GM23248 (cell line): ENCODE data around the gene OAF.

Source experiments
- EZH2 ChIP-seq: fragments of 200-600 bp; sonication (generic); IDR thresholded peaks from 2 replicates; pipeline ENCODE4 v1.6.1; 2018; ENCODE audit warnings: antibody characterized with exemption, mild to moderate bottlenecking; ENCODE audit not compliant: insufficient read depth, poor library complexity, severe bottlenecking
- EZH2phosphoT487 ChIP-seq: fragments of 200-600 bp; sonication (generic); IDR thresholded peaks from 2 replicates; pipeline ENCODE4 v1.6.1; 2018; ENCODE audit warnings: antibody characterized with exemption, moderate library complexity, mild to moderate bottlenecking, low read depth; ENCODE audit not compliant: insufficient read depth

- TF ChIP-seq EZH2phosphoT487 (no peak), EZH2 (no peak)
Observed at GRCh38 chr11:120235024-120235628, 24.3 kb downstream of the OAF start.
